Activated CD8-positive, alpha-beta T cell treated with anti-CD3 and anti-CD28 coated beads, Interleukin-2, amount 10 ng/mL, durations not matched to agents 7 days and 5 days (primary cell): ENCODE data around the gene FABP3. TPM values are rescaled to one million over a fixed set of nuclear protein-coding genes. Genes with fewer than 3 reads are reported as not detected.
A peak's percentile ranks its signal among the peaks of the same experiment; 100 is the strongest.

ENCODE experiments used
- ATAC-seq: fragments of 150-1000 bp; cut with Tn5 transposase; one replicate; pipeline ENCODE4 v1.10.0; 2021; ENCODE audit warnings: moderate library complexity
- CTCF ChIA-PET: fragments of 350-600 bp; sonication (Branson Sonifier 250); formaldehyde crosslinking; loops from one replicate; lab custom pipeline; 2021; ENCODE audit warnings: antibody characterized with exemption; lab: Charles Lee
- POLR2A ChIA-PET: fragments of 350-600 bp; sonication (Branson Sonifier 250); formaldehyde crosslinking; loops from one replicate; lab custom pipeline; 2021; ENCODE audit warnings: antibody characterized with exemption; lab: Charles Lee
- DNase-seq: peaks from one replicate; pipeline ENCODE4 v3.0.0-alpha.2; 2020
- H3K27ac Mint-ChIP-seq: one replicate; pipeline ENCODE4 v1.8.0; 2021; ENCODE audit warnings: mild to moderate bottlenecking, mixed read lengths
- H3K27me3 Mint-ChIP-seq: one replicate; pipeline ENCODE4 v1.8.0; 2021; ENCODE audit warnings: low read depth, mixed read lengths
- H3K36me3 Mint-ChIP-seq: one replicate; pipeline ENCODE4 v1.8.0; 2021; ENCODE audit warnings: low read depth, mixed read lengths
- H3K4me1 Mint-ChIP-seq: one replicate; pipeline ENCODE4 v1.8.0; 2021; ENCODE audit warnings: low read depth, mixed read lengths
- H3K4me3 Mint-ChIP-seq: one replicate; pipeline ENCODE4 v1.8.0; 2021; ENCODE audit warnings: mild to moderate bottlenecking, mixed read lengths
- H3K9me3 Mint-ChIP-seq: one replicate; pipeline ENCODE4 v1.8.0; 2022; ENCODE audit warnings: mixed read lengths; ENCODE audit not compliant: insufficient read depth
- total RNA-seq, 2 experiments: library from RNA; stranded (reverse); gene quantifications; one replicate each; pipeline ENCODE4 v1.2.3, GENCODE V29; 2021

Gene FABP3
- total RNA-seq, 2 experiments from 2014 or later, result not detected

DNA sequence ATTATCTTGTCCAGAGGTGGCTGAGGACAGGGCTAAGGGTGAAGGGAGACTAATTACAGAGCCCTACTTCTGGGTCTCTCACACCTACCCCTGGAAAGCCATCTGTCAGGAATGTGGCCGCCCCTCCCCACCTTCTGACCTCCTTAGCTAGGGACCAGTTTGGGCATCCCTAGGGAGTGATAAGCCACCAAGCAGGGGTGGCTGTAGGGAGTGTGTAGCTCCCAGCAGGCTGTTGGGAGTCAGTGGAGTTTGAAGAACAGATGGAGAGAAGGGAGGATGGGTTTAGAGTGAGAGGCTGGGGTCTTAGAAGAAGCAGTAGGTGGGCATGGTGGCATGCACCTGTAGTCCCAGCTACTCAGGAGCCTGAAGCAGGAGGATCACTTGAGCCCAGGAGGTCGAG is 39.3 kb upstream of the FABP3 start:
- H3K27ac Mint-ChIP-seq, result no peak overlapping the region
- DNase-seq (no peak), ATAC-seq (no peak)
- H3K27me3 Mint-ChIP-seq, result peaks cover 49% of the 10 kb centered on the region
- H3K9me3 Mint-ChIP-seq, result no peaks in the 10 kb centered on the region
- POLR2A ChIA-PET, result no interaction called here
- H3K4me3 Mint-ChIP-seq, result peak overlapping the region; percentile 39
- CTCF ChIA-PET, result interaction anchor here (1.1 to 3.9 kb wide), 2 partner anchors 18 to 137 kb away, joined by 3 to 19 read pairs; no protein-coding TSS in a partner anchor
- H3K36me3 Mint-ChIP-seq, result no peaks in the 10 kb centered on the region
- peaks cover 4% of the 10 kb centered on the region for H3K4me1 Mint-ChIP-seq

GRCh38 chr1:31410871-31411270 is 38.0 kb upstream of the FABP3 start:
- ATAC-seq, result no peak
- H3K4me3 Mint-ChIP-seq, result no peak overlapping the region
- ChIA-PET CTCF (interaction anchor here (3.9 kb wide), 1 partner anchor 16 kb away, joined by 19 read pairs; no protein-coding TSS in a partner anchor), POLR2A (no interaction called here)
- H3K9me3 Mint-ChIP-seq, result no peaks in the 10 kb centered on the region
- H3K36me3 Mint-ChIP-seq, result no peaks in the 10 kb centered on the region
- no peak overlapping the region for H3K27ac Mint-ChIP-seq
- DNase-seq, result no peak
- peaks cover 4% of the 10 kb centered on the region for H3K4me1 Mint-ChIP-seq
- H3K27me3 Mint-ChIP-seq, result peaks cover 46% of the 10 kb centered on the region

DNA sequence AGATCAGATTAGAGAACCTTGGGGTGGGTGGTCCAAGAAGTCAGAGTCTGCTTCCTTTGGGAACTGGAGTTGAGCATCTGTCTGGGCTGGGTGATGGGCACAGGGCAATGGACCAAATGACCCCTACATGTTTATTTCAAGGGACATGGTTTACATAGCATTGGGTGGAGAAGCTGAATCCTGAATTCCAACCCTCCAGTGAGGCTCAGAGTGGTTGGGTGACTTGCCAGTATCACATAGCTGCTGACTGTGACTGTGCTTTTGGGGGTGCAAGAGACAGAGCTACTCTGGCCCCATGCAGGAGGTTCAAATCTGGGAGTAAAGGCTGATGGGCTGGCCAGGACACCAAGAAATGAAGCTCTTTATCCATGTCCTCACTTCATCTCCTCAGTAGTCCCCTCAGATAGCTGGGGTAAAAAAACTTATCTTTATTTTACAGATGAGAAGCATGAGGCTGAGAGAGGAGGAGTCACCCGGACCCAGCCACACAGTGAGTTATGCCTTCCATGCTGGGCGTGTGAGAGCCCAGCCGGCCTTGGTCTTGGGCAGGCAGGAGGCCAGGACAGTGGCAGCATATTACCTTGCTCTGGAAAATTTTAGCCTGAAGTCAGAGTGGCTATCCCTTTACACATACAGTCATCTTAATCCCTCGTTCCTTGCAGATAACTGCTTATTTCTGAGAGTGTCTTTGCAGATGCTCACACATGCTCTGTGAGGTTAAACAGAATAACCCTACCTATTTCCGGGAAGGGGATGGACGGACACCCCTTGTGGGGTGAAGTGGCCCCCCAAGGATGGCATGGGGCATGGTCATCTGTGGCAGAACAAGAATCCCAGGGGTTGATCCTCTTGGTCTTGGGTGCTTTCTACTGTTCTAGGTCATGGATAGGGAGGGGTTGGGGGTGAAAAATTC is 37.3 kb upstream of the FABP3 start:
- POLR2A ChIA-PET, result interaction anchor here (0.7 kb wide), 1 partner anchor 8 kb away, joined by 3 read pairs; no protein-coding TSS in a partner anchor
- CTCF ChIA-PET, result interaction anchor here (3.9 kb wide), 1 partner anchor 16 kb away, joined by 19 read pairs; no protein-coding TSS in a partner anchor
- DNase-seq, result no peak
- Mint-ChIP-seq H3K9me3 (no peaks in the 10 kb centered on the region), H3K36me3 (no peaks in the 10 kb centered on the region), H3K4me1 (peaks cover 4% of the 10 kb centered on the region), H3K27me3 (peaks cover 39% of the 10 kb centered on the region), H3K4me3 (no peak overlapping the region), H3K27ac (no peak overlapping the region)
- no peak for ATAC-seq

GRCh38 chr1:31408788-31409318 is 36.0 kb upstream of the FABP3 start:
- CTCF ChIA-PET, result interaction anchor here (3.9 kb wide), 1 partner anchor 14 kb away, joined by 19 read pairs; no protein-coding TSS in a partner anchor
- H3K27ac Mint-ChIP-seq, result no peak overlapping the region
- no peak overlapping the region for H3K4me3 Mint-ChIP-seq
- peaks cover 27% of the 10 kb centered on the region for H3K27me3 Mint-ChIP-seq
- ATAC-seq (no peak), DNase-seq (no peak)
- no peaks in the 10 kb centered on the region for H3K9me3 Mint-ChIP-seq
- peaks cover 3% of the 10 kb centered on the region for H3K4me1 Mint-ChIP-seq
- H3K36me3 Mint-ChIP-seq, result no peaks in the 10 kb centered on the region
- POLR2A ChIA-PET, result no interaction called here

DNA sequence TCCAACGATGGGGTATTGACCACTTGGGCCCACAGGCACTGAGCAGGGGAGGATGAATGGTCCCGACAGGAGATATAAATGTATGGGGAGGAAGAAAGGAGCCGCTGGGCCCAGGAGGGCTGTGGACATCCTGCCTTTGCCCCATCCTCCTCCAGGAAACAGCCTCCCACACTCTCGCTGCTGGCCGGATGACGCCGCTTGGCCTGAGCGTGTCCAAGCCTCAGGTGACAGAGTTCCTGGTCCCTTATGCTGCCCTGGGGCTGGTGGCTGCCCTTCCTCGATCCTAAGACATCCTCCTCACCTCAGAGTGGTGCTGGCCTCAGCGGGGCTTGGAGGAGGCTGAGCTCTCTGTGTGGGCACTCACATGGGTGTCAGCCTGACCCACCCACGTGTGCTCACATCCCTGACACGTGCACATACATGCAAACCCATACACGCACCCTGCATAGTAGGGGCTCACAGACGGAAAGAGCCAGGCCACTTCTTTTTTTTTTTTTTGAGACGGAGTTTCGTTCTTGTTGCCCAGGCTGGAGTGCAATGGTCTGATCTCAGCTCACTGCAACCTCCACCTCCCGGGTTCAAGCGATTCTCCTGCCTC is 34.3 kb upstream of the FABP3 start:
- H3K36me3 Mint-ChIP-seq, result no peaks in the 10 kb centered on the region
- peaks cover 17% of the 10 kb centered on the region for H3K27me3 Mint-ChIP-seq
- no peak overlapping the region for H3K4me3 Mint-ChIP-seq
- H3K27ac Mint-ChIP-seq, result no peak overlapping the region
- H3K9me3 Mint-ChIP-seq, result no peaks in the 10 kb centered on the region
- ChIA-PET POLR2A (no interaction called here), CTCF (interaction anchor here (2.4 kb wide), 1 partner anchor 12 kb away, joined by 14 read pairs; no protein-coding TSS in a partner anchor)
- no peaks in the 10 kb centered on the region for H3K4me1 Mint-ChIP-seq
- DNase-seq (no peak), ATAC-seq (no peak)

DNA sequence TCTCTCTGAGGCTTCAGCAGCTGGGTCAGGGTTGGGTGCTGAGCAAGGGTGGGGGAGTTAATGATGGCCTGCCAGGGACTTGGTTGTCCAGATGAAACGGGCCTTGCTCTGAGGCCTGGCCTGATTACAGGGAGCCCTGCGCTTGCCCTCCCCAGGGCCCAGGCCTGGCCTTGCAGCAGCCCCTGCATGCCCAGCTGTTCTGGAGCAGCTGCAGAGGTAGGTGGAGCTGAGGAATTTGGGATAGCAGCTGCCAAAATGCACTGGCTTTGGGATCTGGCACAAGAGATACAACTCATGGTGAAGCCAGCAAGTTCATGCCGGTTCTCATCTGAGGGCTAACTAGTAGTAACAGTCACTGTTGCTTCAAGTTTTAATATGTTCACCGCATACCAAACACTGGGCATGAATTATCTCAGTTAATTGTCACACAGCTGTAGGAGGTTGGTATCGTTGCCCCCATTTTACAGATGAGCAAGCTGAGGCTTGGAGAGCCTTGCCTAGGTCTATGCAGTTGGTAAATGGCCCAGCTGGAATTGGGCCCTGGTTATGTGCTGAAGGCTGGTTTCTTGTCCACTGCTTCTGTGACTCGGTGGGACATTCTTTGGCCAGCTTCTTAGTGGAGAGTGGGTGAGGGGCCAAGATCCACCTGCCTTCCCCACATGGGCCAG is 32.8 kb upstream of the FABP3 start:
- CTCF ChIA-PET, result interaction anchor here (1.6 to 2.4 kb wide), 2 partner anchors 11 to 16 kb away, joined by 5 to 14 read pairs; no protein-coding TSS in a partner anchor

DNA sequence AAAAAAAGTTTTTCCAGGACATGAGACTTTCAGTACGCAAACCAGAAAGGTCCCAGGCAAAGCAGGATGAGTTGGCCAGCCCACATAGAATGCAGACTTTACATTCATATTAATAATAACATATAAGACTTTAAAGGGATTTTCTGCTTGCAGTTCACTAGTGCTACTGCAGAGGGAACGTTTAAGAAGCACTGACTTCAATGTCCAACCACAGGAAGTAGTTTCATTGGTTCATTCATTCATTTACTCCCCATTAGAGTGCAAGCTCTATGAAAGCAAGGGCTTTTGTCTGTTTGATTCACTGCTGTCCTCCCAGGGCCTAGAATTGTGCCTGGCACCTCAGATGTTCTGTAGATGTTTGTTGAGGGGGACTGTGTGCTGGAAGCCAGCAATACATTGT is 28.4 kb upstream of the FABP3 start:
- ChIA-PET POLR2A (interaction anchor here (1.1 kb wide), 1 partner anchor 9 kb away, joined by 3 read pairs; no protein-coding TSS in a partner anchor), CTCF (interaction anchor here (1.5 kb wide), 1 partner anchor 148 kb away, joined by 4 read pairs; no protein-coding TSS in a partner anchor)
- no peak for ATAC-seq

More for the DNA sequence above, 32.8 kb upstream of the FABP3 start:
- peaks cover 9% of the 10 kb centered on the region for H3K27me3 Mint-ChIP-seq
- POLR2A ChIA-PET, result no interaction called here
- H3K4me3 Mint-ChIP-seq, result no peak overlapping the region
- DNase-seq (no peak), ATAC-seq (no peak)
- H3K27ac Mint-ChIP-seq, result no peak overlapping the region
- no peaks in the 10 kb centered on the region for H3K36me3 Mint-ChIP-seq
- no peaks in the 10 kb centered on the region for H3K9me3 Mint-ChIP-seq
- H3K4me1 Mint-ChIP-seq, result no peaks in the 10 kb centered on the region

DNA sequence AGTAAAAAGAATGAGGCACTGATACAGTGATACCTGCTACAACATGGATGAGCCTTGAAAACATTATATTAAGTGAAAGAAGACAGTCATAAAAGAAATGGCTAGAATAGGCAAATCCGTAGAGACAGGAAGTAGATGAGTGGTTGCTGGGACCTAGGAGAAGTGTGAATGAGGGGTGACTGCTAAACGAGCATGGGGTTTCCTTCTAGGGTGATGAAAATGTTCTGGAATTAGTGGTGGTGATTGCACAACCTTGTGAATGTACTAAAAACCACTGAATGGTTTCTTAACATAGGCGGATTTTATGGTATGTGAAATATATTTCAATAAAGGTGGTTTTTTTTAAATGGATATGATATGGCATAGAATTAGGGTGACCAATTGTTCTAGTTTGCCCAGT is 27.5 kb upstream of the FABP3 start:
- Mint-ChIP-seq H3K9me3 (no peaks in the 10 kb centered on the region), H3K27me3 (peaks cover 9% of the 10 kb centered on the region), H3K27ac (no peak overlapping the region), H3K4me1 (peaks cover 5% of the 10 kb centered on the region), H3K4me3 (no peak overlapping the region), H3K36me3 (no peaks in the 10 kb centered on the region)
- DNase-seq, result no peak
- ATAC-seq, result no peak
- ChIA-PET POLR2A (interaction anchor here (0.9 kb wide), 1 partner anchor 27 kb away, joined by 3 read pairs; the partner anchor contains the start of gene FABP3), CTCF (interaction anchor here (1.1 to 1.5 kb wide), 3 partner anchors 22 to 149 kb away, joined by 3 to 4 read pairs (median 4); partner anchors contain the start of gene FABP3)

More for the DNA sequence above, 28.4 kb upstream of the FABP3 start:
- DNase-seq, result no peak
- H3K27me3 Mint-ChIP-seq, result peaks cover 9% of the 10 kb centered on the region
- H3K4me3 Mint-ChIP-seq, result no peak overlapping the region
- H3K4me1 Mint-ChIP-seq, result peaks cover 4% of the 10 kb centered on the region
- H3K27ac Mint-ChIP-seq, result no peak overlapping the region
- no peaks in the 10 kb centered on the region for H3K9me3 Mint-ChIP-seq
- H3K36me3 Mint-ChIP-seq, result no peaks in the 10 kb centered on the region

DNA sequence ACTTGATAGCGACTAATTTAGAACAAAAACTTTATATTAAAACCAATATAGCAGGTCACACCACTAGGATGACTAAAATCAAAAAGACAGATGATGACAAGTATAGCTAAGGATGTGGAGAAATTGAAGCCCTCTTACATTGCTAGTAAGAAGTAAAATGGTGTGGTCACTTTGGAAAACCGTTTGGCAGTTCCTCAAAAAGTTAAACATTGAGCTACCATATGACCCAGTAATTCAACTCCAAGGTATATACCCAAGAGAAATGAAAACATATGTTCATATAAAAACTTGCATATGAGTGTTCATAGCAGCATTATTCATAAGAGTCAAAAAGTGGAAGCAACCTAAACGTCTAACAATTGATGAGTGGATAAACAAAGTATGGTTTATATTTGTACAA is 27.1 kb upstream of the FABP3 start:
- ChIA-PET CTCF (interaction anchor here (1.1 to 1.5 kb wide), 3 partner anchors 22 to 149 kb away, joined by 3 to 4 read pairs (median 4); partner anchors contain the start of gene FABP3), POLR2A (interaction anchor here (0.9 kb wide), 1 partner anchor 27 kb away, joined by 3 read pairs; the partner anchor contains the start of gene FABP3)
- no peaks in the 10 kb centered on the region for H3K36me3 Mint-ChIP-seq
- no peaks in the 10 kb centered on the region for H3K9me3 Mint-ChIP-seq
- H3K4me3 Mint-ChIP-seq, result no peak overlapping the region
- ATAC-seq (no peak), DNase-seq (no peak)
- H3K27me3 Mint-ChIP-seq, result peaks cover 9% of the 10 kb centered on the region
- H3K4me1 Mint-ChIP-seq, result peaks cover 8% of the 10 kb centered on the region
- H3K27ac Mint-ChIP-seq, result no peak overlapping the region

GRCh38 chr1:31398246-31398645 is 25.4 kb upstream of the FABP3 start:
- Mint-ChIP-seq H3K4me1 (peaks cover 16% of the 10 kb centered on the region), H3K27ac (no peak overlapping the region), H3K27me3 (peaks cover 9% of the 10 kb centered on the region), H3K4me3 (no peak overlapping the region), H3K36me3 (no peaks in the 10 kb centered on the region), H3K9me3 (no peaks in the 10 kb centered on the region)
- DNase-seq (no peak), ATAC-seq (no peak)
- ChIA-PET POLR2A (no interaction called here), CTCF (no interaction called here)
